Nephron (organoid): ENCODE data around the gene GNG3.

Experiments used
- H3K27ac Mint-ChIP-seq, 3 experiments: 2 replicates each; pipeline ENCODE4 v1.8.0; 2020; ENCODE audit warnings: mixed read lengths in 3 of 3, mild to moderate bottlenecking in 2 of 3, moderate library complexity in 1 of 3
- H3K27me3 Mint-ChIP-seq: 2 replicates; pipeline ENCODE4 v1.8.0; 2021; ENCODE audit warnings: low read depth, mild to moderate bottlenecking, moderate library complexity, mixed read lengths
- H3K36me3 Mint-ChIP-seq: 2 replicates; pipeline ENCODE4 v1.8.0; 2020; ENCODE audit warnings: low read depth, mixed read lengths
- H3K4me1 Mint-ChIP-seq: 2 replicates; pipeline ENCODE4 v1.8.0; 2020; ENCODE audit warnings: mixed read lengths
- H3K4me3 Mint-ChIP-seq, 3 experiments: 2 replicates each; pipeline ENCODE4 v1.8.0; 2020; ENCODE audit warnings: mild to moderate bottlenecking in 3 of 3, mixed read lengths in 3 of 3, moderate library complexity in 2 of 3
- H3K9me3 Mint-ChIP-seq: 2 replicates; pipeline ENCODE4 v1.8.0; 2020; ENCODE audit warnings: mixed read lengths
- CTCF ChIP-seq, 3 experiments: fragments of 200-600 bp; sonication (generic); IDR thresholded peaks; one replicate each; pipeline ENCODE4 v1.5.0; 2021; ENCODE audit warnings: antibody characterized with exemption in 3 of 3; ENCODE audit not compliant: unreplicated experiment in 3 of 3

Gene GNG3

DNA sequence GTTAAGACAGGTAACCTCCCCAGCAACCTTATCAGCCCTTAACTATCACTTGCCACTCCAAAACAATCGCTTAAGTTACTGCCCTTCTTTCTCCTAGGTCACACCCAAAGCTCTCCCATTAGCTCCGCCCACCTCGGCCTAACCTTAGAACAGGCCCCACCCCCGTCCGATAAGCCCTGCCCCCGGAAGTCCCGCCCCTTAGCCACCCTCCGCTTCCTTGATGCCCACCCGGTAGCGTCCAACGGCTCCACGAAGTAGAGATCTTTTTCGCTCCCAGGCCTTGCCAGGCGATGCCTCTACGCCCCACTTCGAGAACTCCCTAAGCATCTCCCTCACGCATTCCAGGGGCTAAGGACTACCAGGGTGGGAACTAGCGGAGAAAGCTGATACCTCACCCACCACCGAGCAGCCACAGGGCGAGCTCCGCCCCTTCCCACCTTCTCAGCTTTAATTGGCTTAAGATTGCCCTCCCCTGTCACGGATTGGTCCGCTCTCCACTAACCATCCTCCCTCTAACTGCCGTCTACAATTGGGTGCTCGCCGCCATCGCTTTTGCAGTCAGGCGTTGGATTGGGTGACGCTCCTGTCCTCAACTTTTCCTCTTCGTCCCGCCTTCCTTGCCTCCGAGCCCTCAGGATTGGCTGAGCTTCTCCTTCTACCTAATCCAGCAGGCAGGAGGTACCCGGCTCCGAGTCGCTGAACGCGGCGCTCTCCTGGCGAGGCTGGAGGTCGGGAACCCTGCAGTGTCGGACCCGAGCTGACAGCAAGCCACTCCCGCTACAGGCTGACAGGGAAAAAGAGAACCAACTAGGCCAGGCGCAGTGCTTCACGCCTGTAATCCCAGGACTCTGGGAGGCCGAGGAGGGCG lies 46.5 kb downstream of the GNG3 start, which contains the start of gene ZBTB3:
TSS of gene ZBTB3 (minus strand) at position 425 of the 868 bp plus-strand sequence. CDS start 496 bp downstream, outside the sequence.
- TF ChIP-seq CTCF (IDR thresholded peaks at IDR 0.05; ENCODE audit: unreplicated experiment in 3 of 3): no peak

DNA sequence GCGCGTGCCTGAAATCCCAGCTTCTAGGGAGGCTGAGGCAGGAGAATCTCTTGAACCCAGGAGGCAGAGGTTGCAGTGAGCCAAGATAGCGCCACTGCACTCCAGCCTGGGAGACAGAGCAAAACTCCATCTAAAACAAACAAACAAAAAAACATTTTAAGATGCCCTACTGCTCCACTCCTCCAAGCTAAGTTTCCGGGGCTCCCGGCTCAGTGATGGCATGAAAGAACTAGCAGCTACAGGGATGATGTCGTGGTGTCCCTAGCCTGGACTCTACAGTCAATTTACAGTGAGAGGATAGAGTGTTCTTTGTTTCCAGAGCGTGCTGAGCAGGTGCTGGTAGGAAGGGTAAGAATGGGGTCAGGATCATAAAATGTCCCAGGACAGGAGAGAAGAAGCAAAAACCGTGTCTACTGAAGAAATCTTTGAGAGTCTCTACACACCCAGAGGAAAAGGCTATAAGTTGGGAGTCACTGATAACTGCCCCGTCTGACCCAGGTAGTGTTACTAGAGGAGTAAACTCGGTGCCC lies 47.7 kb downstream of the GNG3 start:
- Mint-ChIP-seq H3K9me3 (no peaks in the 10 kb centered on the region), H3K36me3 (peaks cover 10% of the 10 kb centered on the region), H3K4me3 (peak overlapping the region; percentile 61 to 81 (median 78)), H3K27ac (peak overlapping the region; percentile 27 to 70 (median 54)), H3K4me1 (peaks cover 10% of the 10 kb centered on the region), H3K27me3 (no peaks in the 10 kb centered on the region)
- TF ChIP-seq CTCF (IDR thresholded peaks at IDR 0.05; ENCODE audit: unreplicated experiment in 3 of 3): no peak

More for the DNA sequence above, 46.5 kb downstream of the GNG3 start, which contains the start of gene ZBTB3:
- H3K27me3 Mint-ChIP-seq: no peaks in the 10 kb centered on the region
- H3K36me3 Mint-ChIP-seq: peaks cover 14% of the 10 kb centered on the region
- H3K4me3 Mint-ChIP-seq: peak within 1 kb of the TSS; percentile 87 to 97 (median 94)
- H3K27ac Mint-ChIP-seq: peak within 1 kb of the TSS; percentile 91 to 98 (median 97)
- no peaks in the 10 kb centered on the region for H3K9me3 Mint-ChIP-seq
- peaks cover 10% of the 10 kb centered on the region for H3K4me1 Mint-ChIP-seq

DNA sequence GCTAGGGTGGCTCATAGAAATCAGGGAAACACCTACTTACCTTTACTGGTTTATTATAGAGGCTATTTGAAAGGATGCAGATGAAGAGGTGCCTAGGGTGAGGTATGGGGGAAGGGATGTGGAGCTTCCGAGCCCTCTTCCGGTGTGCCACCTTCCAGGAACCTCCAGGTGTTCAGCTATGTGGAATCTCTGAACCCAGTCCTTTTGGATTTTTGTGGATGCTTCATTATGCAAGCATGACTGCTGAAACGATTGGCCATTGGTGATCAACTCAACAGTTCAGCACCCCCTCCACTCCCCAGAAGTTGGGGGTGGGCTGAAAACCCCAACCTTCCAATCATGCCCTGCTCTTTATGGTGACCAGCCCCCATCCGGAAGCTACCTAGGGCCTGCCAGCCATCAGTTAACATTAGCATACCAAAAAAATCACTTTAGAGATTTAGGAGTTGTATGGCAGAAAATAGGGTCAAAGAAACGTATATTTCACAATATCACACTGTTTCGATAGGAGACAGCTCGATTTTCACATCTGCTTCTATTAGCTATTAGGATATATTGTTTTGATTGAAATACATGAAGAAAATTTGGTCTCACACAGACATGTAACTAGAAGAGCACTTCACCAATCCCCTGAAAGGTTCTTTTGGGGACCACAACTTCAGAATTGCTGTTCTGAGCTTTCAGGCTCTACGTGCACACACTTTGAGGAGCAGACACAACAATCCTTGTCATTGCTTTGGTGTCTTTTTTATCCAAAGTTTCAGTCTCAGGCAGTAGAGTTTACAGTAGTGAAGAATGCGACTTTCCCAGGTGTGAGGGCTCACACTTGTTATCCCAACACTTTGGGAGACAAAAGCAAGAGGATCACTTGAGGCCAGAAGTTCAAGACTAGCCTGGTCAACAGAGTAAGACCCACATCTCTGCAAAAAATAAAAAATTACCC lies 50.6 kb downstream of the GNG3 start:
- Mint-ChIP-seq H3K36me3 (peaks cover 14% of the 10 kb centered on the region), H3K4me1 (peaks cover 27% of the 10 kb centered on the region), H3K27ac (peak overlapping the region in 1 of 3 experiments; percentile 55), H3K9me3 (no peaks in the 10 kb centered on the region), H3K4me3 (peak overlapping the region in 2 of 3 experiments; percentile 15 to 28), H3K27me3 (no peaks in the 10 kb centered on the region)
- TF ChIP-seq CTCF (IDR thresholded peaks at IDR 0.05; ENCODE audit: unreplicated experiment in 3 of 3): no peak
